ENCODE measurements around the gene GPC6. TPM values are rescaled to one million over a fixed set of nuclear protein-coding genes. Genes with fewer than 3 reads are reported as not detected.

Gene GPC6
- polyA plus RNA-seq, 2 of the 4 experiments (the other 2 are of a cell fraction) = 8.0 to 14.4 TPM

DNA sequence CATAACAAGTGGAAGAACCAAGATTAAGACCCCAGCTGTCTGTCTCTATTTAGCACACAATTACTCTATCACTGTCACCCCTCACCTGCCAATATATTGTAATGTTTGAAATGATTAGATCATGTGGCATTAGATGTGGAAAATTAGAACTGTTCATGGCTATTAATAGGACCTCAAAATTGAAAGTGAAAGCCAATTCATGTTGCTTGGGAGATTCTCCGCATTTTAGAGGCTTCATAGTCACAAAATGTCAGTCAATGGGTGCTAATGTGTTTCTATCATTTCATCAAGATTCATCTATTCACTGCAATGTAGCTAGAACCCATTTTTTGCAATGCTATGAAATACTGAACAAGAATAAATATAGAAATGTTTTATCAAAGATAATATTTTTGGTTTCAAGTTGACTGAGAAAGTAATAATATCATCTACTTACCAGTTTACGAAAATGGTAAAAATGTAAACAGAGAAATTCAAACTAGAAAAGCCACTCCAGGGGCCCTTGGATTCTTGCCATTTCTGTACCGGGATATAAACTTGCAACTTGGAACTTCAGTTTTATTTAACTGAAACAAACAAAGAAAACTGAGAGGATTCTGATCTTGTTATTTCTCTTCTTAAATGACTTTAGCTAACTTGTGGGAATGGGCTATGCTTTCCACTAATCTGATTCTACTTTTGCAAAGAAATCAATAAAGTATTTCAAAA is 864.3 kb downstream of the GPC6 start:
- CTCF ChIA-PET = no interaction called here
- H3K4me1 ChIP-seq = no peaks in the 10 kb centered on the region
- ATAC-seq (no peak), DNase-seq (ENCODE audit: low read depth in 1 of 2, low spot score in 1 of 2) (no peak), FAIRE-seq (no peak)
- POLR2A ChIA-PET = no interaction called here
- 38% methylated on average over 3 of the region's 3 CpGs for WGBS (ENCODE audit: missing lambda C conversion rate)
- no peak overlapping the region for H3K4me3 ChIP-seq
- peaks cover 3% of the 10 kb centered on the region; the same call in 1 of the 3 replicates for H3K9me3 ChIP-seq
- TF ChIP-seq EP300 (IDR thresholded peaks at IDR 0.05) (no peak), ZSCAN20 (CRISPR knock-in tag; IDR thresholded peaks at IDR 0.05) (no peak)
- no peak overlapping the region for H3K4me2 ChIP-seq
- H3K27ac ChIP-seq = no peak overlapping the region

DNA sequence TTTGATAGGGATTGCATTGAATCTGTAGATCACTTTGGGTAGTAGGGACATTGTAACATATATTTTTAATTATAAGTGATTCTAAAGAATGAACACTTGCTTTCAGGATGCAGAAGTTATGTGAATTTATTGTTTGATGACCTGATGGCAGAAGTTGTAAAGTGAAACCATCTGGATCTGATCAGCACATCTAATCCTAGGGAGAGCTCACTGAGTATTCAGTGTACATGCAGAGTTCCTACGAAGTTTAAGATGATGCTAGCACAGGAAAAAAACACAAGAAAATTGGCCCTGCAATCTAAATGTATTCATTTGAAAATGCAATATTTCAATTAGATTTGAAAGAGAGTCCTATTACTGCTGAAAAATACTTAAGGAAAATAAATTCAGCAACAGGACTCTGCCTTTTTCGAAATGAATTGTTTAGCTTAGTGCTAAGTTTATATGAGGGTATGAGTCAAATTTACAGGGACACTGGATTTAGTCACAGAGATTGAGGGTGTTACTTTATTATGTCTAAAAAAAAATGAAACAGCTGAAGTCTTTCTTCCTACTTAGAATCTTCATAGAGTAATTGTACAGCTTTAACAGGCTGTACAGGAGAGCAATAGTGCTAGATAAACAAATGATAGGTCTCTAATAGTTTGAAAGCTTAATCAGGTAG is 867.2 kb downstream of the GPC6 start:
- TF ChIP-seq FOXS1 (CRISPR knock-in tag; IDR thresholded peaks at IDR 0.05) = no peak
- no peak for TF ChIP-seq TFCP2L1 (CRISPR knock-in tag; IDR thresholded peaks at IDR 0.05)
- no peak for TF ChIP-seq ELK1 (IDR thresholded peaks at IDR 0.05; ENCODE audit: low read depth, low read length)
- TF ChIP-seq, protein P1, sequence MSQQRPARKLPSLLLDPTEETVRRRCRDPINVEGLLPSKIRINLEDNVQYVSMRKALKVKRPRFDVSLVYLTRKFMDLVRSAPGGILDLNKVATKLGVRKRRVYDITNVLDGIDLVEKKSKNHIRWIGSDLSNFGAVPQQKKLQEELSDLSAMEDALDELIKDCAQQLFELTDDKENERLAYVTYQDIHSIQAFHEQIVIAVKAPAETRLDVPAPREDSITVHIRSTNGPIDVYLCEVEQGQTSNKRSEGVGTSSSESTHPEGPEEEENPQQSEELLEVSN (IDR thresholded peaks at IDR 0.05; ENCODE audit: borderline replicate concordance, low read depth) = no peak
- TF ChIP-seq HOXA7 (CRISPR knock-in tag; IDR thresholded peaks at IDR 0.05) = no peak
- TF ChIP-seq POLR2AphosphoS2 (conservative IDR thresholded peaks at IDR 0.05; ENCODE audit: low read length) = no peak
- no peak for TF ChIP-seq NR3C1 (IDR thresholded peaks at IDR 0.05)
- no peak for TF ChIP-seq CEBPB (IDR thresholded peaks at IDR 0.05)
- no peak for TF ChIP-seq JUNB (IDR thresholded peaks at IDR 0.05)
- TF ChIP-seq, protein P2, sequence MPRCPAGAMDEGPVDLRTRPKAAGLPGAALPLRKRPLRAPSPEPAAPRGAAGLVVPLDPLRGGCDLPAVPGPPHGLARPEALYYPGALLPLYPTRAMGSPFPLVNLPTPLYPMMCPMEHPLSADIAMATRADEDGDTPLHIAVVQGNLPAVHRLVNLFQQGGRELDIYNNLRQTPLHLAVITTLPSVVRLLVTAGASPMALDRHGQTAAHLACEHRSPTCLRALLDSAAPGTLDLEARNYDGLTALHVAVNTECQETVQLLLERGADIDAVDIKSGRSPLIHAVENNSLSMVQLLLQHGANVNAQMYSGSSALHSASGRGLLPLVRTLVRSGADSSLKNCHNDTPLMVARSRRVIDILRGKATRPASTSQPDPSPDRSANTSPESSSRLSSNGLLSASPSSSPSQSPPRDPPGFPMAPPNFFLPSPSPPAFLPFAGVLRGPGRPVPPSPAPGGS (IDR thresholded peaks at IDR 0.05) = no peak
- no peak for TF ChIP-seq HMGXB4 (CRISPR knock-in tag; IDR thresholded peaks at IDR 0.05; ENCODE audit: borderline replicate concordance)
- no peak for TF ChIP-seq RARB (CRISPR knock-in tag; IDR thresholded peaks at IDR 0.05)
- no peak for TF ChIP-seq HOXB5 (CRISPR knock-in tag; IDR thresholded peaks at IDR 0.05)
- TF ChIP-seq ESRRA (IDR thresholded peaks at IDR 0.05; ENCODE audit: borderline replicate concordance, low read length) = no peak
- TF ChIP-seq ZSCAN20 (CRISPR knock-in tag; IDR thresholded peaks at IDR 0.05) = no peak
- TF ChIP-seq HEYL (CRISPR knock-in tag; IDR thresholded peaks at IDR 0.05) = no peak
- TF ChIP-seq PHF8 (IDR thresholded peaks at IDR 0.05; ENCODE audit: borderline replicate concordance, low read depth) = no peak
- no peak for TF ChIP-seq FOSB (CRISPR knock-in tag; IDR thresholded peaks at IDR 0.05)
- TF ChIP-seq HOXB13 (CRISPR knock-in tag; IDR thresholded peaks at IDR 0.05; ENCODE audit: low read depth) = no peak
- Histone ChIP-seq H3K9me3 (peaks cover 3% of the 10 kb centered on the region; the same call in 1 of the 3 replicates), H3K4me1 (no peaks in the 10 kb centered on the region), H3K4me3 (no peak overlapping the region), H3K27ac (no peak overlapping the region), H3K4me2 (no peak overlapping the region)
- ChIA-PET CTCF (no interaction called here), POLR2A (no interaction called here)
- WGBS (ENCODE audit: missing lambda C conversion rate) = 13% methylated on average over 2 of the region's 2 CpGs
- FAIRE-seq (no peak), ATAC-seq (no peak), DNase-seq (ENCODE audit: low read depth in 1 of 2, low spot score in 1 of 2) (no peak)

Measured in A549 (cell line).